HL-60 (cell line): ENCODE measurements around the gene MAPKAPK3.

Experiments
- DNase-seq, 2 experiments: peaks; one replicate each; pipeline ENCODE4 v3.0.0-alpha.2; 2010 to 2020; ENCODE audit warnings: low read depth in 1 of 2, low spot score in 1 of 2
- H3K27ac ChIP-seq: fragments of 250-450 bp; sonication (Bioruptor Pico); replicated peaks from 2 replicates; pipeline ENCODE4 v1.5.1; 2020; ENCODE audit warnings: mild to moderate bottlenecking, moderate library complexity
- H3K27me3 ChIP-seq: fragments of 250-450 bp; sonication (Bioruptor Pico); 2 replicates; pipeline ENCODE4 v1.5.1; 2021; ENCODE audit warnings: mild to moderate bottlenecking, moderate library complexity; ENCODE audit not compliant: insufficient read depth, poor library complexity, severe bottlenecking
- H3K4me3 ChIP-seq: replicated peaks from 2 replicates; pipeline ENCODE4 v1.5.1; 2011; ENCODE audit warnings: mild to moderate bottlenecking, control low read depth, low read length; ENCODE audit not compliant: insufficient read depth
- CTCF ChIP-seq: IDR thresholded peaks from one replicate; pipeline ENCODE4 v1.5.1; 2011; ENCODE audit warnings: low read length, control low read depth, inconsistent platforms; ENCODE audit not compliant: insufficient read depth
- GABPA ChIP-seq: IDR thresholded peaks from 2 replicates; pipeline ENCODE4 v1.6.1; 2012; ENCODE audit warnings: low read depth
- POLR2AphosphoS5 ChIP-seq: IDR thresholded peaks from 2 replicates; pipeline ENCODE4 v1.6.1; 2012; ENCODE audit warnings: low read depth
- REST ChIP-seq: IDR thresholded peaks from 2 replicates; pipeline ENCODE4 v1.6.1; 2012; ENCODE audit warnings: low read depth; ENCODE audit not compliant: insufficient replicate concordance
- SPI1 ChIP-seq: IDR thresholded peaks from 2 replicates; pipeline ENCODE4 v1.6.1; 2012; ENCODE audit warnings: low read depth, mild to moderate bottlenecking, borderline replicate concordance

Gene MAPKAPK3

DNA sequence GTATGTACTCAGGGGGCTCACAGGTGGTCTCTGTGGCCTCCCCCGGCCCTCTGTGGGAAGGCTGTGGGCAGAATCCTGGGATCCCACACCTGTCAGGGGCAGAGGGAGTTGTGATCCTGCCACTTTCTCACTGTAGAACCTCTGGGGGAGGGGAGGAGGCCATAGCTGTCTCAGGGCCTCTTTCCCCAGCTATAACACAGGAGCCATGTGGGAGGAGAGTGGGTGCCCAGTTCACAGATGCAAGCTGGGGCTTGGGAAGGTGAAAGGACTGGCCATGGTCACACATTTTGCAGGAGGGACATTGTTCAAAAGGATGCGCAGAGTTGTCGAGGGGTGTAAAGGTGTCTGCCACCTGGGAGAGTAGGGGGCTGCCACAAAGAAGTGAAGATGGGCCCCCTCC, 11.7 kb downstream of the MAPKAPK3 start:
- no peak for DNase-seq
- Histone ChIP-seq H3K27ac (peak overlapping the region; percentile 16; the same call in 1 of the 2 replicates), H3K4me3 (no peak overlapping the region), H3K27me3 (no peaks in the 10 kb centered on the region)
- TF ChIP-seq POLR2AphosphoS5, result no peak
- no peak for TF ChIP-seq CTCF
- no peak for TF ChIP-seq REST
- TF ChIP-seq GABPA, result no peak
- TF ChIP-seq SPI1, result no peak

DNA sequence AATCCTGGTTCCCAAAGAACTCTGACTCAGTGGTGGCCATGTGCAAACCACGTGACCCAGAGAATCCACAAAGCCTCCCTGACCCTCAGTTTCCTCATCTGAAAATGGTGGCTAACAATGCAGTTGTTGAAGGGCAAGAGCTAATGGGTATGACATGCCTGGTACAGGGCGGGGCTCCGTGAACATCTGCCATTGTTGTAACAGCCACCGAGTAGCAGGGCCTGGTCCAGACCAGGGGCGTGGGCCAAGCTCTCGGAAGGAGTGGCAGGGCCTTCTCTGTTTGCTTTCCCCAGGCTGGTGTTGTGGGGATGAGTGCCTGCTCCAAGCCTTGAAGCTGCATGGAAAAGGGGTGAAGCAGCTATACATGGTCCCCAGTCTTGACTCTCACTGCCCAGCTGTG, 13.4 kb downstream of the MAPKAPK3 start:
- no peaks in the 10 kb centered on the region for H3K27me3 ChIP-seq
- peak overlapping the region; percentile 29; the same call in 1 of the 2 replicates for H3K27ac ChIP-seq
- TF ChIP-seq POLR2AphosphoS5, result no peak
- no peak for TF ChIP-seq SPI1
- TF ChIP-seq REST, result no peak
- no peak for TF ChIP-seq GABPA
- TF ChIP-seq CTCF, result no peak
- DNase-seq, result no peak
- no peak overlapping the region for H3K4me3 ChIP-seq

- Histone ChIP-seq H3K4me3 (no peak overlapping the region), H3K27ac (no peak overlapping the region), H3K27me3 (no peaks in the 10 kb centered on the region)
- DNase-seq, result no peak
- no peak for TF ChIP-seq REST
- no peak for TF ChIP-seq GABPA
- TF ChIP-seq CTCF, result no peak
- no peak for TF ChIP-seq POLR2AphosphoS5
- no peak for TF ChIP-seq SPI1
Measured at GRCh38 chr3:50630877-50631276, 13.9 kb downstream of the MAPKAPK3 start.
